HG02981 (cell line): Measurements from ENCODE around the gene ABCA1.
"Not testable (repeated sequence)": the region's sequence is repeated elsewhere in the genome, so short reads cannot be mapped to it uniquely, and the experiment has no call there.

Experiments
- ATAC-seq: cut with Tn5 transposase; IDR thresholded peaks from one replicate; pipeline ENCODE4 v1.9.1; 2021; ENCODE audit warnings: mild to moderate bottlenecking, moderate library complexity; ENCODE audit not compliant: unreplicated experiment

ABCA1 gene

DNA sequence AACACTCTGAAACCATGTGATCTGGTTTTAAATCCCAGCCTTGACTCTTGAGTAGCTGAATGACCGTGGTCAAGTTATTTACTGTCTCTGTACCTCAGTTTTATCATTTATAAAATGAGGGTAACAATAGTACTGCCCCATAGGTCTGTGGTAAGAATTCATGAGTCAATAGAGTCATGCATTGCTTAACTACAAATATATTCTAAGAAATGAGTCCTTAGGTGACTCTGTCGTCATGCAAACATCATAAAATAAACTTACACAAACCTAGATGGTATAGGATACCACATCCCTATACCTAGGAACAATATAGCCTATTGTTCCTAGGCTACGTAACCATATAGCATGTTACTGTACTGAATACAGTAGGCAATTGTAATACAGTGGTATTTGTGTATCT lies 20.3 kb upstream of the ABCA1 start:
- no peak for ATAC-seq

DNA sequence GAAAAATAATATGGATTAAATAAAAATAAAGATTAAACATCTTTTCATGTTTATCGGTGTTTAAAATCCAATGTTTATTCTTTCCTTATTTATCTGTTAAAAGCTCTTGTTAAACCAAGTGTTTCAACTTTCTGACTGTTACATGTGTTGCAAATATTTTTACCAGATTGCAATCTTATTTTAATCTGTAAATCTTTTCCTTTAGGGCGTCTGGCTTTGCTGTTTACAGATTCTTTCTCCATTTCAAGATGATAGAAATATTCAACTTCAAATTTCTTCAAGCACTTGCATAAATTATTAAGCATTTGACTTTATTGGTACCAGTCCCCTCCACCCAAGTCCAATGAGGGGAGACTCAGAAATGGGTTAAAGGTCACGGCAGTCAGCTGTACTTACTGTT lies 16.9 kb upstream of the ABCA1 start:
- no peak for ATAC-seq

DNA sequence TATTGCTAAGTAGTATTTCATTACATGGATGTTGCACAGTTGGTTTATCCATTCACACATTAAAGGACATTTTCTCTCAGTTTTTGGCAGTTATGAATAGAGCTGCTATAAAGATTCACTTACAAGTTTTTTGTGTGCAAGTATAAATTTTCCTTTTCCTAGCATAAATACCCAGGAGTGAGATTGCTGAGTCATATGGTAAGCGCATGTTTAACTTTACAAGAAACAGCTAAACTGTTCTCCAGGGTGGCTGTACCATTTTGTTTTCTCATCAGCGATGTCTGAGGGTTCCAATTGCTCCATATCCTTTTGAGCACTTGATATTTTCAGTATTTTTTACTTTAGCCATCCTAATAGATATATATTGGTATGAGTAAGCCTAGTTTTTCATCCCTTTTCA lies 16.4 kb upstream of the ABCA1 start:
- ATAC-seq = no peak

DNA sequence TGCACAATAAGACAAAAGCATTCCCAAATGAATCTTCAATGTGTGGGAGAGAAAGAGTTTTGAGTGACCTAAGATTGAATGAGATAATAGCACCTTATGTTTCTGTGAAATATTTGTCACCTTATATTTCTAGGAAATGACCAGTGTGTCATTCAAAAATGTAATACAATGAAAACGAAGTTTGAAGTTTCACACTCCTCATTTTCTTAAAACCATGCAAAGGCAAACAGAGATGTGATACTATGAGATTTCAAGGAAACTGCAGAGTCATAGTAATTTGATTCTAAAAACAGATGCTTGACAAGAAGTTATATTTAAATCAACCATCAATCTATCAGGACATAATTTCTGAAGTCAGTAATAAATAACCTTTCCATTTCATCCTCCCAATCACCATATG lies 13.6 kb upstream of the ABCA1 start:
- ATAC-seq = no peak

DNA sequence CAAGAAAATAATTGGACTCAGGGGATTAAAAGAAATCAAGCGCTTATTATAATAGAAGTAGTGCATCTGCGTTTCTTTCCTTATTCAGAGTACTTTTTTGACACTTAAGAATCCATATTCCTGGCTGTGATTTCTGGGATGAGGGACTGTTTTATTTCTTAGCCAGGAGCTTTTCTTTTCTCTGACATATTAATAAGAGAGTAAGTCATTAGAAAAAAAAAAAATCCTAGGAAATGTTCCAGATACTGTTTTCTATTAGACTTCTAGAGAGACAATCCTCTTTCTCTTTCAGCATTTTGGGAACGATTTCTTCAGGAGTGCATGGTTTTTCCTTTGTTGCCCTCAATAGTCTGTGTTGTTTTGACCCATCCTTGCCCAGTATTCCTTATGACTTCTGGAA lies 8.3 kb upstream of the ABCA1 start:
- no peak for ATAC-seq

DNA sequence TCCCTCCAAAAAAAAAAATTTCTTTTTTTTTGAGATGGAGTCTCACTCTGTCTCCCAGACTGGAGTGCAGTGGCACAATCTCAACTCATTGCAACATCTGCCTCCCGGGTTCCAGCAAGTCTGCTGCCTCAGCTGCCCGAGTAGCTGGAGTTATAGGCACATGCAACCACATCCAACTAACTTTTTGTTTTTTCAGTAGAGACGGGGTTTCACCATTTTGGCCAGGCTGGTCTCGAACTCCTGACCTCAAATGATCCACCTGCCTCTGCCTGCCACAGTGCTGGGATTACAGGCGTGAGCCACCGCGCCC lies 7.5 kb upstream of the ABCA1 start:
- ATAC-seq = not testable (repeated sequence)

DNA sequence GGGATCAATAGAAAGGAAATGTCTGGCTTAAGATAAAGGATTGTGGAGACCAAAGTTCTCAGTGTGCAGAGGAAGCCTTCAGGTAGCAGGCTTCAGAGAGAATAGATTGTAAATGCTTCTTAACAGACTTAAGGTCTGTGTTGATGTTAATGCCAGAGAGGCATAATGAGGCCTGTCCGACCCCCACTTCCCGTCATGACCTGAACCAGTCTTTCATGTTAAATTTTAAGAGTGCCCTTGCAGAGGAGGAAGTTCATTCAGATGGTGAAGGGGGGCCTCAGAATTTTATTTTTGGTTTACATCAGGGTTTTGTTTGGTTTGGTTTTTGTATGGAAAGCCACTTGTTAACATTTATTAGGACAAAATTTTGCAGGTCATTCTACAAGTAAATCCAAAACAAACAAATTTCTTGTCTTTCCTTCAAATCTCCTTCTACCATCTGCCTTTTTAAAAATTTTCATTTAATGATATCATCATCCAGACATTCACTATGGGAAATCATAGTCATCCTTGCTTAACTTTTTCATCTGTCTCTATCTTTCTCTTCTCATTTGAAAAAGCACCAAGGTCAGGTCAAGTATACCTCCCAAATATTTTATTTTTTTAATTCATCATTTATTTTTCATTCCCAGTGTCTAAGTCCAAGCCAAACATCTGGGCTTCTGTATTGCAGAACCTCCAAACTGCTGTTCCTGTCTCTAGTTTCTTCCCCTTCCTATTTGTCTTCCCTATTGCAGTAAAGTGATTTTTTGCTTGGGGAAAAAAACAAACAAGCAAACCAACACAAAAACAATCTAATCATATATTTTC lies 6.9 kb upstream of the ABCA1 start:
- no peak for ATAC-seq

DNA sequence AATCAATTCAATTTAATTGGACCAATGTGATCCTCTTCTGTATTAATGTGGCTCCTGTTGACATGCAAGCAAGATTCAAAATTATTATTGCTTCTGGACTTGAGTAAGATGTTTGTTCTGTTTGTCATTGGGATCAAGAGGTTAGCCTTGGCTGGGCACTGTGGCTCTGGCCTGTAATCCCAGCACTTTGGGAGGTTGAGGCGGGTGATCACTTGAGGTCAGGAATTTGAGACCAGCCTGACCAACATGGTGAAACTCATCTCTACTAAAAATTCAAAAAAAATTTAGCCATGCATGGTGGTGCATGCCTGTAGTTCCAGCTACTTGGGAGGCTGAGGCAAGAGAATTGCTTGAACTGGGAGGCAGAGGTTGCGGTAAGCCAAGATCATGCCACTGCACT lies 5.1 kb upstream of the ABCA1 start:
- ATAC-seq = not testable (repeated sequence)

DNA sequence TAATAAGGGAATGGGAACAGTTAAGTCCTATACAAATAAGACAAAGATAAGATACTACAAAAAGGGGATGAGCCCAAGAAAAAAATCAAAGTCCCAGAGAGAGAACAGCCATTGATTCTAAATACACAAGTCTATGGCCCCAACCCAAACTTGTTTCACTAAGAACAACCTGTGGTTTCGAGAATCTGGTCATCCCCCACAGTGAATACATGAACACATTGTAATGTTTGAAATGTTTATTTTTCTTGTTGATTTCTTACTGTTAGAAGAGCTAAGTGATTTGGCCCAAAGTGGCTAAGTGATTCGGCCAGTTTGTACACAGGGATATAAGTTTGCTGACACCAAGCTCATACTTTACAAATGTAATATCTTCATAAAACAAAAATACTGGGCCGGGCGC lies 3.3 kb upstream of the ABCA1 start:
- no peak for ATAC-seq

DNA sequence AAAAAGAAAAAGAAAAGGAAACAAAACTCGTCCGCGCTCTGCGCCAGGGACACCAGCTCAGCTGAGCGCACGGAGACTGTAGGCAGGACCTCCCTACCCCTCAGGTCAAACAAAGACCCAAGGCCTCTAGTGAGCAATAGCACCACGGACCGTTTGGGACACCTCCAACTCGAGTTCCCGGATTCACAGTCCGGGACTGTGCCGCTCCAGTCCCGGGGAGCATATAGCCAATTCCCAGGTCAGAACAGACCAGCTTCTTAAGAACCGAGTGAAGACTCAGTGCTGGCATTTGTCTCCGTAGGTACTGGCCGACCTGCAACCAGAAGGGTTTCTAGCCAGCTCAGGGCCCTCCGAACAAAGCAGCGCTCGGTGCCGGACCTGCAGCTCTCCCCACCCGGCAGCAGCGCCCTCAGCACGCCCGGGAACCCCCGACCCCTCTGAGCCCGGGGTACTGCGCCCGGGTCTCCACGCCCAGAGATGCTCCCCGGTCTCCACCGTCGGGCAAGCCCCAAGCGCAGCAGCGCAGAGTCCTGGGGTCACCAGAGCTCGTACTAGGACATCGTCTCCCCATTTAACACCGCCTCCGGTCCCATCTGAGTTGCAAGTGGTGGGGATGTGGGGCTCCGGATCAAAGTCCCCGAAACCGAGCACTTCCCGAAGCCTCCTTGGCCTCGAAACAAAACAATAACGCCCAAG lies 591 bp downstream of the ABCA1 start:
- ATAC-seq = no peak

DNA sequence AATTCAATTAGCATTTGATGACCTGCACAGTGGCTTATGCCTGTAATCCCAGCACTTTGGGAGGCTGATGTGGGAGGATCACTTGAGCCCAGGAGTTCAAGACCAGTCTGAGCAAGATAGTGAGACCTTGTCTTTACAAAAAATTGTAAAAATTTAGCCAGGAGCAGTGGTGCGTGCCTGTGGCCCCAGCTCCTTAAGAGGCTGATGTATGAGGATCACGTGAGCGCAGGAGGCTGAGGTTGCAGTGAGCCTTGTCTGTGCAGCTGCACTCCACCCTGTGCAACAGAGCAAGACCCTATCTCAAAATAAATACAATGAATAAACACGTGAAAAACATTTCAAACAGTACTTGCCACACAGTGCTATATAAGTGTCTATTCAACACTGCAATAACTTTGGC lies 4.2 kb downstream of the ABCA1 start:
- ATAC-seq = peak; percentile 48

DNA sequence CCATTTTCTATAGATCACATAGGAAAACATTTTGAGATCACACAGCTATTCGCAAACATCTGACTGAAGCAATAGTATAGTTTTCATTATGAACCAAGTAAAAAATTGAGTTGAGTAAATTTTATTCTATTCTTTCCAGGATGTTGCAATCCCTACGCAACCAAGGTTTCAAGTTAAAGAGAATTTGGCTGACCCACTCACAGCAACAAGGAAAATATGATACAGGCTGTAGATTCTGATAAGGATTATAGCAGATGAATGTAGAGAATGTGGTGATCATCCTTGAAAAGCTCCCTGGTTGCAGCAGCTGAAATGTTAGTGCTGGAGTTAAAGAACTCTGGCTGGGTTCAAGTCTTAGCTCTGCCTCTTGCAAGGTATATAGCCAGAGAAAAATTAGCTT lies 4.7 kb downstream of the ABCA1 start:
- no peak for ATAC-seq

DNA sequence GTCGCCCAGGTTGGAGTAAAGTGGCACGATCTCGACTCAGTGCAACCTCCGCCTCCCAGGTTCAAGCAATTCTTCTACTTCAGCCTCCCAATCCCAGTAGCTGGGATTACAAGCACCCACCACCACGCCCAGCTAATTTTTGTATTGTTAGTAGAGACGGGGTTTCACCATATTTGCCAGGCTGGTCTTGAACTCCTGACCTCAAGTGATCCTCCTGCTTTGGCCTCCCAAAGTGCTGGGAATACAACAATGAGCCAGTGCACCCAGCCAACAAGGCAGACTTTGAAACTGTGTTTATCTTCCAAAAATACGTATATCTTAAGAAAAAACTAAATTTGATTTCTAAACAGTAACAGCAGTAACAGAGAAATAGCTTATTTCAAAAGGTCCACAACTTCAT lies 5.2 kb downstream of the ABCA1 start:
- not testable (repeated sequence) for ATAC-seq

DNA sequence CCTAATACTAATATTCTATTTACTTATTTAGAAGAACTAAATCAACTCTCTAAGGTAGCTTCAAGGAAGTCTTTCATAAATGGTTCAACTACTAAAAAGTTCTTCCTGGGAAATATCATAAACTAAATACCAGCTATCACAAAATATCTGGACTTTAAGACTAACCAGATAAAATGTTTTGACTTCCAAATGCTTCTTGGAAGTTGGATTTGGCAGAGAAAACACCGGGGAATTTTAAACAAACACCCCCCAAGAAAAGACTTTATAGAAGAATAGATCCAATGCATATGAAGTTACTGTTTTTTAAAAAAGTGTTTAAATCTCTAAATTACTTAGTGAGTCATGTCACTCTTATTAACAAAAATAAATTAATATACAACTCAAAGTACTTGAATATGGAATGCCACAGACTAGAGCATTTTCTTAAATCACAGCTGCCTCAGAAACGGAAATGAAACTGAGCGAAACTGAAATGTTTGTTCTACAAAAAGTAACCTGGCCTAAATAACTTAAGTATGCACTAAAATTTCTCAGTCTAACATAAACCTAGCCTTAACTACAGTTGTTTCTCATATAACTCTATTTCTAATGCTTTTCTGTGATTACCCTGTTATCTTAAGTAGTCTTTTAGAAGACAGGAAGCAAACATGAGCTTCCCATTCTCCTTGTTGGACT lies 6.8 kb downstream of the ABCA1 start:
- peak; percentile 61 for ATAC-seq

DNA sequence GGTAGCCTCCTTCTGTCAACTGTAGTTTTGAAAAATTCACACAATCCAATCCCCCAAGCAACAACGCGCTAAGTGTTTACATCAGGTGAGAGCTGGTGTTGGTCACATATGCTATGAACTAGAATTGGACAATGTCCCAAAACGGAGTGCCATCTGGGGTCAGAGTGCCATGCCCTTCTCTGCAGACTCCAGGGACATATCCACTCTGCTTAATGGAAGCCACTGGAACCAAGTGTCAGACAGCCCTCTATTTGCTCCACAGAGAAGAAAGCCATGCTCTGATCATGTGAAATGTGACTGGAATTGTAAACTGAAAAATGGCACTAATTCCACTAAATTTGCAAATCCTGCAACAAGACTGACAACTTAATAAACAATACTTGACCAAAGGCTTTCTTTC lies 12.2 kb downstream of the ABCA1 start:
- no peak for ATAC-seq

DNA sequence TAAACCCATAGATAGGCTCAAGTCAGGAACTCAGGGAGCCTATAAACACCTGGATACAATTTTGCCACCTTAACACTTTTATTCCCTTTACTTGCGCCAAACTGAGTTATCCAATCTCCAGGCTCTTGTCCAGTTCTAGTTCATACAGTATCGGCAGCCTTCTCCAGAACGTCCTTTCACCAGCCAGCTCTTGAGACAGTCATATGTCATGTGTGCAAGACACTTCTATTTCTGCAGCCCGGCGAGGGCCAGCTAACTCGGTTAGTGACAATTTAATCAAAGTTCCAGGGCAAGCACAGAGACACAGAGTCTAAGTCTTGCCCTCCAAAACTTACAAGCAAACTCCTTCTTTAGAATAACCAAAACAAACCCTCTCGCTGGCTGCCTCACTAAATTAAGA lies 12.9 kb downstream of the ABCA1 start:
- ATAC-seq = no peak

DNA sequence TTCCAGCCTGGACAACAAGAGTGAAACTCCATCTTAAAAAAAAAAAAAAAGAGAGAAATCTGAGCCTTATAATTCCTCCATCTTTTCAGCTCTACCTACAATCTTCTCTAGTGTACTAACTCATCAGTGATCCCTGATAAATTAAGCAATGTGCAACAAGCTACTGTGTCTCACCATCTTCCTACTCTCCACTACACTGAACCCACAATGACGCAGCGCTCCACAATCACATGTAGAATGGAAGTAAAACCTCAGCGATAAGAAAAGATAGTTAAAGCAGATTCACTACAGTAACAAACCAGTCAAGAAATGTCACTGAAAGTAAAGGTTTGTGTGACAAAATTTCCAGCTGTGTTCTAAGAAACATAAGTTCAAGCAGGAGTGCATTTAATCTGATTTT lies 13.5 kb downstream of the ABCA1 start:
- no peak for ATAC-seq

DNA sequence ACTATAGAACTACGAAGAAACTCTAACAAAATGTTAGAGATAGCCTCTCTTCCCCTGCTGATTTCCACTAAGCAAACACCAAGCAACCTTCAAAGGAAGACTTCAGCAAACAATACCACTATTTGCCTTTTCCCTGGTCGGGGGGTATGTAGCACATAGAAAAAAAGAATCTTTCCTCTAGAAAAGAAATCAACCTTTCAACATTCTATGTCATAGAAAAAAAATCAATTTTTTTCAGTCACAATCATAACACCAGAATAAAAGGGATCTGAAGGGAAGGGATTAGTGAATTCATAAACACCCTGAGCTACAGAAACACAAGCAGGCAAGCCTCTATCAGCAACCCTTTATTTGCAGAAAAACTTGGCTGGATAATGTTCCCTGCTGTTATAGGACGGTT lies 15.3 kb downstream of the ABCA1 start:
- no peak for ATAC-seq

DNA sequence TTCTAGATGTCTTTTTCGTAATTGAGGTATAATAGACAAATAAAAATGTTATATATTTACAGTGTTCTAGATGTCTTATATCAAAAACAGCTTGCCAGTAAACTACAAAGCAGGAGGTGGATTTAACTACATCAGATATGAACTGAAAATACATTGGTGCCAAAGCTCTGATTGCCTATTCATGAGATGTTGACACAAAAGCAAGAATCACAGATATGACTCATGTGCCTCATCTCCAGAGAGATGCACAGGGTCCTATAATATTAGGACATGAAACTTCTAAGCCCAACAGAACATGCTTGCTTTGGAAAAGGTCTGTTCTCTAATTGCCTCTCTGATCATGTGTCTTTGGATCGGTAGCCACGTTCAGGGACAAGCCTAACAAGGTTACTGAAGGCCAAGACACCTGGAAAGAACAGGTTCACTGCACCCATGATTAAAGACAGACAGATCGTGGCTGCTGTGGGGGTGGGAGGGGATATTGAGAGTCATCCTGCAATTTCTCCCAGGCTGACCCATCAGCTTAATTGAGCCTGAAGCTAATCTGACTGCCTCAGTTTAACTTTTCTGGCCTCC lies 16.8 kb downstream of the ABCA1 start:
- ATAC-seq = no peak

DNA sequence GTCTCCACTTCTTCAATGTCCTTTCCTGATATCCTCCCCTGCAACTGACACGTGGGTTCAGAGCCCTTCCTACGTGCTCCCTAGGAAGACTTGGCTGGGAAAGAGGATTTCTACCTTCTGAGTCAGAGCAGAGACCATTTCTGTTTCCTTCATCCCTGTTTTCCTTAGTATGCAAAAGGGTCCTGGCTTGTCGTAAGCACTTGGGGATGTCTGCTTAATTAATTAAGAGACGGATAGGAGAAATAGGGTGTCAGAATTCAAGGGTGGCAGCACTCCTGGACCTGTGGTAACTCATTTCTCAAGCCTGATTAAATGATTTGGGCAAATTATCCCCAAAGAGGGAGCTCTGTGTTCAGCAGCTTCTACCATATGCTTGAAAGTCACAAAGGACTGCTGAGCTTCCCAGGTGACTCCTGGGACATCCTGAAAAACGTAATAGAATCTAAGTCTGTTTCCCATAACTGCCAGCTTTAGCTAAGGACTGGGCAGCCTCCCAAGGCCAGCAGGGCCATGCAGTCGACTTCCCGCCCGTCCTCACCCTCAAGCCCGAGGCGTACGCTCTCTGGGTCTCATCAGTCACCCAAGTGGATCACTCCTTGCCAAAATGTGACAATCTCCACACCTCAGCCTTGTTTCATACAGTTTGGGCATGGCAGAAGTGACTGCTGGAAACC lies 20.5 kb downstream of the ABCA1 start:
- ATAC-seq = no peak
